ENCODE data around the gene PMM2.
A peak's percentile ranks its signal among the peaks of the same experiment; 100 is the strongest.
"Not testable (repeated sequence)": the region's sequence is repeated elsewhere in the genome, so short reads cannot be mapped to it uniquely, and the experiment has no call there.

Gene PMM2

DNA sequence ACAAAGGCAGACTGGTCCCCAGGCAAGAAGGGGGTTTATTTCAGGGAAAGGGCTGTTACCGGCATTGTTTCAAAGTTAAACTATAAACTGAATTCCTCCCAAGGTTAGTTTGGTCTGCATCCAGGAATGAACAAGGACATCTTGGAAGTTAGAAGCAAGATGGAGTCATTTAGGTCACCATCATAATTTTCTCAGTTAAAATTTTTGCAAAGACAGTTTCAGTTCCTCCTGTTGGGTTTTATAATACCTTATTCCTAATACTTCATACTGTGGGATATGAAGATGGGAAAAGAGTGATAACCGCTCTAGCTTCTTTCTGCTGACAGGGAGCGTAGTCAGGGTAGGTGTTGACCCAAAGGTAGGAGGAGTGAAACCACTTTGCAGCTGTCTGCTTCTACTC lies 24.8 kb downstream of the PMM2 start:
- DNase-seq, result no peak

DNA sequence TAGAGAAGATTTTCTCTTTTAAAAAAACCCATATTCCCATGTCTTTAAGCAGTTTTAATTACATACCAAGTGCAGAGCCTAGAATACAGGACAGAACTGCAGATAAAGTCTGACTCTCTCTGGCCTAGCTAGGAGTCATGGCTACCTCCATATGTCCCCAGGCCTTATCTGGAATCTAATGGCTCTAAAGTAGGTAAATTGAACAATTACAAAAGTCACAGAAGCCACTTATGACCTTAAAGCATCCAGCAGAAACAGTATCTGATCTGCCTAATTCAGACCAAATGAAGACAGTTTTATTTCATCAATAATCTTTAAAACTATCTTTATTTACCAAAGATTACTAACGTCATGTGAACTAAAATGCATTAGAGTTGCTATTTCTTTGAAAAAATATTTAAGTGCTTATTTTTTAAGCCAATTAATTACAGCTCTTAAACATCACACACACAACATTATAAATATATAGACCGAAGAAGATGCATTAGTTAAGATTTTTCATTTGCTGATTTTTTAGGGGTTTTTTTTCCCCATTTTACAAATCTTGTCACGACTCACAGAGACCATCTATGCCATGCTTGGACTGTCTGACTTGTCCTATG lies 28.7 kb downstream of the PMM2 start:
- no peak for DNase-seq

DNA sequence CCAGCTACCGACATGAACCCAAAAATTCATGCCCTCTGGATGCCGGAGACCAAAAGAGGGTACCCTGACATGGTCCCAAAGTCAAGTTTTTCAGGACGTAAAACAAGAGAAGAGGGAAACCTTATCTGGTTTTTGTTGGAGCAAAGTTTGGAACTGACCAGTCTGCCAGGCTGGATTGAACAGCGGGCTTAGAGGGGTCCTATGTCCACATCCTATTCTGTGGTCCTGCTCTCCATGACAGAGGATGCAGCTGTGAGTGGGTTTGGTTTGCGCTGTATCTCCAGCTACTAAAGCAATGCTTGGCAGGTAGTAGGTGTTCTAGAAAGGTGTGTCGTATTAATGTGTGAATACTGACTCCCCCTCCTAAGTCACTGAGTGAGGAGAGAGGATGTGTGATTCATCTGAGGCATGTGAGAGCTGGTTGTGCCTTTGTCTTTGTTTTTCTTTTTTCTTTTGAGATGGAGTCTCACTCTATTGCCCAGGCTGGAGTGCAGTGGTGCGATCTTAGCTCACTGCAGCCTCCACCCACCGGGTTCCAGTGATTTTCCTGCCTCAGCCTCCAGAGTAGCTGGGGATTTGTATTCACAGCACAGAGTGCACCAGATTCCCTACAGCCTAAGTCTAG lies 31.0 kb downstream of the PMM2 start:
- peak; percentile 8 for DNase-seq

DNA sequence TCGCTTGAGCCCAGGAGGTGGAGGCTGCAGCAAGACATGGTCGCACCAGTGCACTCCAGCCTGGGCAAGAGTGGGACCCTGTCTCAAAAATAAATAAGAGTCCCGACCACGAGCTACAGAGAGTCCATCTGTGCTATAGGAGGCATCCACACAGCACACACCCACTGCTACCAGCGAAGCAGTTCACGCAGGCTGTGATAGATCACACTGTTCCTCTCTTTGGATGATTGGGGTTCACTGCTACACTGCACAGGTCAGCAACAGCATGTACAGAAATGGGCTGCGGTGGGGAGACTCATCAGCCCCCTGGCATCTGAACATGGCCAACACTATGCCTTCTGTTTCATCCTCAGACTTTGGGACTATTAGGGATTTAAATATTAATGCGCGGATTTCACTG lies 33.8 kb downstream of the PMM2 start:
- no peak for DNase-seq

DNA sequence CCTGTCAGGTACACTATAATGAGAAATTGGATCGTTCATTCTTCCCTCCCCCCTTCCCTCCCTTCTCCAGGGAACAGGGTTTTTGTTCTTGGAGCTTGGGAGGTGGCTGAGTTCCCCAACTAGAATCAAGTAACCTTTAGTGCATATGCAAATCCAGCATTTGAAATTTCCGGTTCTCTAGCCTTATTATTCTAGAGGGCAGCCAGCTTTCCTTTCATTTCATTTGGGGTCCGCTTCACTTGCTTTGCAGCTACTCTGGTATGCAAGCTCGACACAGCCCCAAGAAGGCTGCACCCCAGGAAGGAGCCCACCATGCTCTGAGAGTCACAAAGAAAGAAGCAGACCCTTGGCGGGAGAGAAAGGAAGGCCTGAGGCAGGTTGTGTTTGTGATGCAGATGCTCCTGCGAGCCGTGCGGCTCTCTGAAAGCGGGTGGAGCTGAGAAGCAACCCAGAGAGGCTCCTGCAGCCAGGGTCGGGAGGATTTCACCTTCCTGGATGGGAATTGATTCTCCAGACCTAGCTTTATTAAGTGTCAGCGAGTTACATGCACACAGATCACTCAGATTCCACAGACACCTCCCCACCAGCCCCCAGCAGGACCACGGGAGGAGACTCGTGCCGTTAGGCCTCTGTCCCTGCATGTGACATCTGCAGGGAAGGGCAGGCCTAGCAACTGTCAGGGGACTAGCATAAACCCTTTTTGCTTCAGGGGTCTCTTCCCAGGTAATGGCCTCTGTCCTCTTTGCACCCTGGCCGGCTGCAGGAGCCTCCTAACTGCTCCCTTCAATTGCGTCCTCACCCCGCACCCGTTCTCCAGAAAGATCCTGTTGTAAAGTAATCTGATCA lies 34.5 kb downstream of the PMM2 start:
- DNase-seq, result no peak

DNA sequence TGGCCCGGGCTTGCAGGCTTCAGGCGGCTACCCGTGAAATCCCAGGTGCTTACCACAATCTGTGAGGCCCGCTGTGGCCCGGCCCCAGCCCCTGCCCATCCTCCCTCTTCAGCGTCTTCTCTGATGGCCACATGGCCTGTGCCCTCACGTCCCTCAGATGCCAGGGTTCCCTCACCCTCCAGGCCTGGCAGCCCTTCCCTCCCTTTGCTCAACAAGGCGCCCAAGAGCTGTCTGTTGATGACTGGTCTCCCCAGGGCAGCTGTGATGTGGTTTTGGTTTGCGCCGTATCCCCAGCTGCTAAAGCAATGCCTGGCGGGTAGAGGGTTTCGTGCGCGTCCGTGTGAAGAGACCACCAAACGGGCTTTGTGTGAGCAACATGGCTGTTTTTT lies 35.1 kb downstream of the PMM2 start:
- no peak for DNase-seq

DNA sequence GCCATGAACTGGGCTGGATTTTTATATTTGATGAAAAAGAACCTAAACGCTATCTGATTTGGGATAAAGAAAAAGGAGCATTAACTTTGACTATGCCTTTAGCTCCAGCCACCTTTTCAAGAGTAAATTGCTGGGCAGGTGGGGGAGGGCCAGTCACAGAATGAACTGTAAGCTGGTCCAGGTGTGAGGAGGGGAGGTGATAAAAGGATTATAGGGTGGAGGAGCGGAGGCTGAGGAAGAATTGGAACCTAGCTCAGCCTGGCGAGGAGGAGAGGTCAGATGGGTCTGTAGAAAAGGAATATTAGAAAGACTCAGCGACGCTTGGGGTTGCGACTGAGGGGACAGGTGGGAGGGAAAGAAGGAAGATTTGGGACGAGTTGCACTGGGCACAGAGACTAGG lies 39.2 kb downstream of the PMM2 start:
- not testable (repeated sequence) for DNase-seq

DNA sequence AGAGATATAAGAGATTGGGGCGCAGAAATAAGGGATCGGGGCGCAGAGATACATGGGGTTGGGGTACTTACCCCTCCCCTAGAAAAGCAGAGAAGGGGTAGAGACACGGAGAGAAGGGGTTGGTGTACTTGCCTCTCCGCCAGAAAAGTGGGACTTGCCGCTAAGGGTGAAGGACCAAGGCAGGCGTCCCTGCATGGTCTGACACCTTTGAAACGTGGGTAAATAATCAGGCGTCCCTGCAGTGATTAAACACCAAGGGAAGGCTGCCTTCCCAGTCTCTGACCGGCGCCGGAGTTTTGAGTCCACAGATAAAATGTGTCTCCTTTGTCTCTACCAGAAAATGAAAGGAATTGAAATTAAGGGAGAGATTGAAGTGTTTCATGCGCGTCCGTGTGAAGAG lies 40.0 kb downstream of the PMM2 start:
- not testable (repeated sequence) for DNase-seq

DNA sequence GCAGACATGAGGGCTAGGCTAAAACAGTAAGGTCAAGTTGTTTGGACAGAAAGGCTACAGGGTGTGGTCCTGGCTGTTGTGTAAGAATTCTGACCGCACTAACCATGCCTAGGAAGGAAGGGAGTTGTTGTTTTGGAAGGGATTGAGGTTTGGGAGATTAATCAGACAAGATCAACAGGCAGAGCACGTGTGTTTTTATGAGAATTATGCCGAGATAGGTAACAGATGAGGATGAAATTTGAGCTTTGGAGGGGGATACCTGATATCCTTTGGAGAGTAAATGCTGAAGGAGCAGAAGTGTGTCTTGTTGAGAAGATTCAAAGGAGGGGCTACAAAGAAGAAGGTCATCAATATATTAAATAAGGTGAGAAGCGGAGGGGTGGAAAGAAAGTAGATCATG lies 44.4 kb downstream of the PMM2 start:
- not testable (repeated sequence) for DNase-seq

DNA sequence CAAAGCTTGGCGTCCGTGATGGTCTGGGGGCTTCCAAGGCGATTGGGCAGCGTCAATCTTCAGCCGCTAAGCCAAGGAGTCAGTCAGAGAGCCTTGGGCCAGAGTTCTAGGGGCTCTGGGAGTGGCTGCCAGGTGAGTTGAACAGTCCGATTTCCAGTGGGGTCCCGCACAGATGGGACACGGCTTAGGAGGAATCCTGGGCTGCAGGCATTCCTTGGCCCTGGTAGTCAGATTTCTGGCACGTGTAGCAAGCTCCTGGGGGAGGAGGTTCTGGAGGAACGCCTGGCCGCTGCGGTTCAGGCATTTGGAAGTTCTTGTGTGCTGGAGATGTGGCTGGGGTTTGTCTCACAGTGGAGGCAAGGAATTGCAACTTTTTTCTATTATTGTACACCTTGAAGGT lies 45.7 kb downstream of the PMM2 start:
- DNase-seq, result not testable (repeated sequence)

DNA sequence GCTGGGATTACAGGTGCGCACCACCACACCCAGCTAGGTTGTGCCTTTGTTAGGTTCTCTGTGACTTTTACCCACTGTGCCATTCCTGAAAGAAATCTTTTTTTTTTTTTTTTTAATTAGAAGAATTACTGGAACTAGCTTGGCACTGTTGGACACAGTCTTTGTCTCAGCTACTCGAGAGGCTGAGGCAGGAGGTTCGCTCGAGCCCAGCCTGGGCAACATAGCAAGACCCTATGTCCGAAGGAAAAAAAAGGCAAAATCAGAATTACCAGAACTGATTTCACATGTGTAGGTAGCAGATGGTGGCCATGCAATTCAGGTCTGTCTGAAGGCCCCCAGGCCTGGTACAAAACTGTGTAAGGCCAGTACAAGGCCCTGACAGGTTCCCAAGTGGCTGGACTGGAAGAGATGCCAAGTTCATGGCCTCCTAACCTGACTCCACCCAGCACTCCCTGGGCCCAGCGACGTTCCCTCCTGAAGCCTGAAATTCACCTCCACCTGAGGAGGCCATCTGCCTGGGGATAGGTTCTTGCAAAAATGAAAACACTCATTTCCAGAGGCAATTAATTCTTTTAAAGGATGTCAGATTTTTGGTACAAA lies 48.2 kb downstream of the PMM2 start:
- no peak for DNase-seq

DNA sequence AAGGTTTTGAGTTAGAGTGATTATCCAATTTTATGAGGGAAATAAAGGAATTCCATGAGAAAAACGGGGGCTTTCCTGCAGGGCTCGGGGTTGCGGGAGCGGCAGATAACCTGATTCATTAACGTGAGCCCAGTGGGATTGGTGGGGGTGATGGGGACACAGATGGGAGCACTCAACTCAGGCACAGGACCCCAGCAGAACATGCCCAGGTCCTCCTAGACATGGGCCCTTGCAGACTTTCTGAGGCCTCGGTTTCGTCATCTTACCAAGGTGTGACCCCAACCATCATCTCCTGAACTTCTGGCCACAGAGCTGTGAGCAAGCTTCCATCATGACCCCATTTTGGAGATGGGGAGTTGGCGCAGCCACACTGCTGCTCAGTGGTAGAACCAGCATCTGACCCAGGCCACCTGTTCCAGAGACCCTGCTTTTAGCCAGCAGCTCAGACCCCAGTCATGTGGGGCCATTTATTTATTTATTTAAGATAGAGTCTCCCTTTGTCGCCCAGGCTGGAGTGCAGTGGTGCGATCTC lies 48.8 kb downstream of the PMM2 start:
- DNase-seq, result no peak

DNA sequence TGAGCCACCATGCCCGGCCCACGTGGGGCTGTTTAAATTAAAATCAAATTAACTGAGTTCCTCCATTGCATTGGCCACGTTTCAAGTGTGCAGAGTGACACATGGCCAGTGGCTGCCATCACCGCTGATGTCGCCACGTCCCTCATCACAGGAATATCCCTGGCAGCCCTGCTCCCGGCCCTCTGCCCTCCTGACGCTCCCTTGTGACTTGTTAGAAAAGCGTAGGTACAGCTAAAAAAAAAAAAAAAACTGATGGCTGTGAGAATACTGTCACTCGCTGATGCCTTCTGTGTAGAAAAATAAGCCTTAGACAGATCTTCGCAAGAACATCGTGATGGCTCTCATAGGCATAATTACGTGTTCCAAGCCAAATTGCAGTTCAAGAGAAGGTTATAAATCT lies 49.5 kb downstream of the PMM2 start:
- no peak for DNase-seq

DNA sequence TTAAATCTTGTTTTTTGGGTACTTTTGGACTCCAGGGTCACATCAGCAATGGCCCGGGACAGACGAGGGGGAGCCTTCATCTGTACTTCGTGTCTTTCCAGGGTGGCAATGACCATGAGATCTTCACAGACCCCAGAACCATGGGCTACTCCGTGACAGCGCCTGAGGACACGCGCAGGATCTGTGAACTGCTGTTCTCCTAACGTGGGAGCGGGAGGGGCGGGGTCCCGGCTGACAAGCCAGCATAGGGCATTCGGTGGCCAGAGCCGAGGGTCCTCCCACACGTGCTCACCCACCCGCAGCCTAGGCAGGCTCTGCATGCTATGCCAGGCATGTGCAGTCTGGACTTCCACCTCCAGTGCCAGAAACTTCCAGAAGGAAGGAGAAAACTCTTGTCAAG lies 50.0 kb downstream of the PMM2 start:
- DNase-seq, result no peak

DNA sequence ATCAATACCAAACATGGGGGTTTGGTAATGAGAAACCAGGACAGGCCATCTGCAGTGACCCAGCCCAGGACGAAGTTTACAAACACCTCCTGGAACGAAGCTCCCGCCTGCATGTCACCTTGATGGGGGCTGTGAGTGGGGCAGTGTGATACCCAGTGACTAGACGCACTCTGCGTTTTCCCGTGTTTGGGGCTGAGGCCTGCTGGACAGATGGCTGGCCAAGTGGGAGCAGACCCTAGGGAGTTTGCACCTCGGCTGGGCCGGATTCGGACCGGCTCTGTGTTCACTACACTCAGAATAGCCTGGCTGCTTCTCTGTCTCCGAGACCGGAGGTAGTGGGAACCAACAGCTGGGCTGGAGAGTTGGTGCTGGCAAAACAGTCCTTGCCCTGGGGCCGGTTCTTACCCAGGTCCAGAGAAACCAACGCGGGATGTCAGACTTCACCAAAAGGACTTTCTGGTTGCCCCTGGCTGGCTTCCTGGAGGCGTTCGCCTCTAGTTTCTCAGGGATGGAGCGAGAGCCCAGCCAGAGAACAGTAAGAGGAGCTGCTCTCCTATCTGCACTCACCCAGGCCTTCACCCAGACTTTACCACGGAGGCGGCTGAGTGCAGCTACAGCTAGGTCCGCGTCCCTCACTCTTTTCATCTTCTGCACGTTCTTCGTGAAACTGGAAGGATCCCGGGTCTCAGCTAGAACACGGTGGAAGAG lies 50.7 kb downstream of the PMM2 start:
- DNase-seq, result no peak

DNA sequence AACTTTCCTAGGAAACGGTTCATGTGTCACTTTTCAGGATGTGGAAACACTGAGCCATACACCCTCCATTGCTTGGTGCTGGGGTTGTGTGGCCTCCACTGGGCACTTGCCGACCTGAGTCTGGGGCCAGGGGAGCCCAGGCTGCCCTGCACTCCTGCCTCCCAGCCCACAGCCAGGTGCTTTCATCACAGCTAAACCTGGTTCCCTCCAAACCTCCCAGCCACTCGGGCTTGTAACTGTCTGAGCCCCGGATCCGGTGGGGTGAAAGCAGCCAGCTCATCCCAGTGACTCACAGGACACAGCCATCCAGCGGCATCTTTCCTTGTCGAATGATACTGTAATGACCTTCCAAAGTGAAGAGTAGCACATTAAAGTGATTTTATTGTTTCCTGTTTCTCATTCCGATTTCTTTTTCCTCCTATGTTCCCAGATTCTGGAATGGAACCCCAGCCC lies 51.3 kb downstream of the PMM2 start:
- peak; percentile 41 for DNase-seq

DNA sequence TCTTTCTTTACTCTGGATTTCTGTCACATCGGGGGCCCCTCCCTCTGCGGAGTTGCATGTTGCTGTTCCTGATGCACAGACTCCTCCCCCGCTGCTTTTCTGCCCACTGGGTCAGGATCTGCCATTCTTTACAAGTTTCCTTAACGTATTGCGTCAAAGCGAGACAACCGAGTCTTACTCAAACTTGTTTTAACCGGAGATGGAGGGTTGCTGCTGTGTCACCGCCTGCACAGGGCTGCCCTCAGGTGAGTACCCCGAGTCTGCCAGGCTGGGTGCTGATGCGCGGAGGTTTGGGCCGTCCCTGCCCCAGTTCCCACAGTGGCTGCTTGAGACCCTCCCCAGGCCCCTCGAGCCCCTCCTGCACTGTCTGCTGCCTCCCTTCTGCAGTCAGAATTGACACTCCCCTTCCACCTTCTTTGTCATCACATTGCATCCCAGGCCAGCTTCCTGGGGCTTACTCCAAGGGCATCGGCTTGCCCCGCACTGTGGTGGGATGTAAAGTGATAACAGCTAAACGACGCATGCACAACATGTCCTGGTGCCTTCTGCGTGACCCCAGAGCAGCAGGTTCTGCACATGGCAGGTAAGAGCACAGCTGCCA lies 51.9 kb downstream of the PMM2 start:
- DNase-seq, result no peak

DNA sequence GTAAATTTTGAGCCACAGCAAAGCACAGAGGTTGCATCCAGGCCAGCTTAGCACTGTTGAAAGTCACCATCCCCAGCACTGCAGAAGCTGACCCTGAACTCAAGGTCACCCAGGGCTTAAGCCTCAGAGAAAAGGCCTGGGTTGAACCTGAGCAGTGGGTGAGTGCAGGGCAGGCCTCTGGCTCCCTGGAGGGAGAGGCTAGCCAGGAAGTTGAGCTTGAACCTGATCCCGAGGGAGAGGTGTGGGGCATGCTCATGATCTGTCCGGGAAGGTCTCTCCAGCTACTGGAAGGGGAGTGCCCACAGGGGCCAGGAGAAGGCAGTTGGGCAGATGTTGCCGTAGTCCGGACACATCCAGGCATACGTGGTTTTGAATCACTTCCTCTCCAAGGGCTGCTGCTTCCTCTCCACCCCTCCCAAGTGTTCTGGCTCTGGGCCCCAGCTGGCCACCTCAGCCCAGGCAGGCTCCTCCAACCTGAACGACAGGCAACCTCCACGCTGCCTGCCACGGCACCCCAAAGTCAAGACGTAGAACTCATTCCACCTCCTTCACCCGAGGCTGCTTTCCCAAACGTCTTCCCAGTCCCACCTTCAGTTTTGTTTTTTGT lies 52.7 kb downstream of the PMM2 start:
- DNase-seq, result peak; percentile 14

DNA sequence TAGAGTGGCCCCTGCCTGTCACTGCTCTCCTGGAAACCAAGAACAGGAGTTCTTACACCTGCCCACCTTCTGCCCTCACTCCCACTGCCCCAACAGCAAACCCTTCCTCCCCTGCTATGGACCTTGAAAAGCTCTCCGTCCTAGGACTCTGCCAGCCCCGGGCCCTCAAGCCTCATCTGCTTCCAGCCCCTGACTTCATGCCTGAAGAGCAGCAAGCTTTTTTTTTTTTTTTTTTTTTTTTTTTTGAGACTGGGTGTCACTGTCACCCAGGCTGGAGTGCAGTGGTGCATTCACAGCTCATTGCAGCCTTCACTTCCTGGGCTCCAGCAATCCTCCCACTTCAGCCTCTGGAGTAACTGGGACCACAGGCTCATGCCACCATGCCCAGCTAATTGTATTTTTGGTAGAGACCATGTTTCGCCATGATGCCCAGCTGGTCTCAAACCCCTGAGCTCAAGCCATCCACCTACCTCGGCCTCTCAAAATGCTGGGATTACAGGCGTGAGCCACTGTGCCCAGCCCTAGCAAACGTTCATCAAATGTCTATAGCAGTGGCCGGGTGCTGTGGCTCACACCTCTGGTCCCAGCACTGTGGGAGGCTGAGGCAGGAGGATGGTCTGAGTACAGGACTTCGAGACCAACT lies 54.2 kb downstream of the PMM2 start:
- DNase-seq, result no peak

DNA sequence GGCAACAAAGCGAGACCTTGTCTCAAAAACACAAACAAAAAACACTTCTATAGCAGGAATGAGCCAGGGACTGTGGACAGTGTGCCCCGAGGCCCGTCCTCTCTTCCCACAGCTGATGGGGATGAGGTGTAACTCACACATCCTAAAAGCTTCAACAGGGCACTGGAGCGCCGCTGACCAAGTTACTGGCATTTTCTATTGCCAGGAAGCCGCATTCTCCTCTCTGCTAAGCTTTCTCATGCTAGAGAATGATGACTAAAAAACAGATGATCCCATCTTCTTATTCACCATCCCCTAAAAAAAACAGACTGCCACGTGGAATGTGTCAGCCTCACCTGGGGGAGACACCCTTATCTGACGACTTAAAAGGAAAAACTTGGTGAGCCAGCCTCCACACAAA lies 54.9 kb downstream of the PMM2 start:
- no peak for DNase-seq

DNA sequence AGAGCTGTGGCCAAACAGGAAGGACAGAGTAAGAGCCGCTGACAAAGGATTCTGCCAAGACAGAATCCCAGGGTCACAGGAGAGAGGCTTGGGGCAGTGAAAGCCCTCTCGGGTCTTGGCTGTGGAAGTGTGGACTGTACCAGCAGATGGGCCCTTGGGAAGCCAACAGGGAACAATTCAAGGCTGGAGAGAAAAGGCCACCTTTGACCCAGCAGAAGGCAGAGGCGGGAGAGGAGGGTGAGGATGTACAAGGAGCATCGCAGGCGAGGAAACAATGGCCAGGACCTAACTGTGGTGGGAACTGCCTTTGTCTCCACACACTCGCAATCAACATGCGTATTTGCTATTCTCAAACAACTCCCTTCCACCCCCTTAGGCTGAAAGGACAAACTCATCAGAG lies 55.5 kb downstream of the PMM2 start:
- no peak for DNase-seq

Measured in kidney glomerular epithelial cell (primary cell).